Measurements from ENCODE around the gene CCR4. TPM values are rescaled to one million over a fixed set of nuclear protein-coding genes. Genes with fewer than 3 reads are reported as not detected.
A peak's percentile ranks its signal among the peaks of the same experiment; 100 is the strongest.

CCR4 gene
- total and polyA plus RNA-seq, 9 of the 15 experiments (the other 6 are each of a cell fraction or from before 2014, with no cell fraction given): 0.04 to 0.47 (median 0.25) TPM; not detected in 1

- no peak for TF ChIP-seq U2AF1 (optimal IDR thresholded peaks at IDR 0.05; ENCODE audit: low read depth, low read length)
- TF ChIP-seq ZNF717 (CRISPR knock-in tag; IDR thresholded peaks at IDR 0.05): no peak
- TF ChIP-seq ZNF668 (CRISPR knock-in tag; IDR thresholded peaks at IDR 0.05): no peak
- no peak for TF ChIP-seq ZNF431 (CRISPR knock-in tag; IDR thresholded peaks at IDR 0.05)
- 0 out of 2 replicates have a peak, but pooled peaks have one; percentile 28 for TF ChIP-seq ZNF644 (tag; IDR thresholded peaks at IDR 0.05; ENCODE audit: low read depth)
- TF ChIP-seq RBM39 (optimal IDR thresholded peaks at IDR 0.05; ENCODE audit: low read depth, low read length): no peak
- TF ChIP-seq NR4A1 (CRISPR knock-in tag; IDR thresholded peaks at IDR 0.05): no peak
- TF ChIP-seq NR4A1 (tag; IDR thresholded peaks at IDR 0.05): no peak; the same call in 1 of the 2 replicates
- no peak for TF ChIP-seq POLR3A (IDR thresholded peaks at IDR 0.05; ENCODE audit: borderline replicate concordance, extremely low read depth, insufficient read depth, insufficient read length)
- TF ChIP-seq ZNF76 (CRISPR knock-in tag; IDR thresholded peaks at IDR 0.05; ENCODE audit: borderline replicate concordance): no peak
- no peak for TF ChIP-seq ZBTB12 (CRISPR knock-in tag; IDR thresholded peaks at IDR 0.05)
- no peak; the same call in 1 of the 2 replicates for TF ChIP-seq REST (IDR thresholded peaks at IDR 0.05; ENCODE audit: borderline replicate concordance)
- TF ChIP-seq REST (CRISPR knock-in tag; IDR thresholded peaks at IDR 0.05; ENCODE audit: low read depth): no peak
- TF ChIP-seq ATF7 (IDR thresholded peaks at IDR 0.05): peak; percentile 98
- no peak for TF ChIP-seq POLR2AphosphoS2 (IDR thresholded peaks at IDR 0.05; ENCODE audit: low read length)
- TF ChIP-seq TSHZ1 (CRISPR knock-in tag; IDR thresholded peaks at IDR 0.05): no peak
Measured at GRCh38 chr3:32972482-32973146, 21.2 kb downstream of the CCR4 start (continued).

Measured in K562 (cell line).